Effector memory CD4-positive, alpha-beta T cell (primary cell): ENCODE results near the gene MIA3.

Experiments used
- DNase-seq, 3 donors: peaks; one replicate each; pipeline ENCODE4 v3.0.0-alpha.2; 2020
- H3K27ac ChIP-seq: 2 replicates; pipeline ENCODE4 v1.7.0; 2013; ENCODE audit warnings: mild to moderate bottlenecking, low read length, moderate library complexity; ENCODE audit not compliant: insufficient read depth, poor library complexity, severe bottlenecking
- H3K27me3 ChIP-seq: replicated peaks from 2 replicates; pipeline ENCODE4 v1.7.0; 2013; ENCODE audit warnings: mild to moderate bottlenecking, low read length; ENCODE audit not compliant: insufficient read depth, control insufficient read depth, poor library complexity, severe bottlenecking
- H3K36me3 ChIP-seq: 2 replicates; pipeline ENCODE4 v1.7.0; 2013; ENCODE audit warnings: mild to moderate bottlenecking, low read length, moderate library complexity; ENCODE audit not compliant: control insufficient read depth, insufficient read depth
- H3K4me1 ChIP-seq: 2 replicates; pipeline ENCODE4 v1.7.0; 2013; ENCODE audit warnings: low read length, mild to moderate bottlenecking; ENCODE audit not compliant: control insufficient read depth, insufficient read depth, poor library complexity, severe bottlenecking
- H3K4me3 ChIP-seq: 2 replicates; pipeline ENCODE4 v1.7.0; 2013; ENCODE audit warnings: low read length, low read depth, mild to moderate bottlenecking; ENCODE audit not compliant: insufficient read depth, poor library complexity, severe bottlenecking
- H3K9me3 ChIP-seq: 2 replicates; pipeline ENCODE4 v1.7.0; 2013; ENCODE audit warnings: mild to moderate bottlenecking, low read length, moderate library complexity; ENCODE audit not compliant: control insufficient read depth

The MIA3 gene

DNA sequence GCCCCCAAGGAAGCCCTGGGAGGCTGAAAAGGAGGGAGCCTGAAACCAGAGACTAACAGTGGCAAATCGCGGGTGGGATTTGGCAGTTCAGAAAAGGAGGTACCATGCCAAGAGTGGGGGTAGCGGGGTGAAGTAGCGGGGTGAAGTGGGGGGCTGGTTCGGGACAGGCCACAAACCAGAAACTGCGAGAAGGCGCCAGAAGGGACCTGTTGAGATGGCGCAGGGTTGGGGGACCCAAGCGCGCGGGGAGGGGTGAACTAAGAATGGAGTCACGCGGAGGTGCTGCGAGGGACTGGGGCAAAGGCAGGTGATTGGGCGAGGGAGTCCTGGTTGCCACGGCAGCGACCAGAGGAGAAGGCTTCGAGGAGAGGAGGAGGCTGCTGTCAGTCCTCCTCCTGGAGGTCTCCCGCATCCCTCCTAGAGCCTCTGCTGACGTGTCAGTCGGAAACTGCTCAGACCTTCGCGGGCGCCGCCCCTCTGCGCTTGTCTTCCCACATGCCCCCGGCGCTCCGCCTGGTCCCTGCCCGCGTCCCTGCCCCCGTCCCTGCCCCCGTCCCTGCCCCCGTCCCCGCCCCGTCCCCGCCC lies 438 bp upstream of the MIA3 start:
- Histone ChIP-seq H3K4me3 (peak overlapping the region; percentile 48), H3K9me3 (no peaks in the 10 kb centered on the region), H3K4me1 (peaks cover 5% of the 10 kb centered on the region), H3K36me3 (peaks cover 3% of the 10 kb centered on the region), H3K27ac (peak overlapping the region; percentile 66), H3K27me3 (no peaks in the 10 kb centered on the region)
- DNase-seq, result peak; percentile 93 to 96 (median 94)

GRCh38 chr1:222618880-222619596 lies 1.1 kb downstream of the MIA3 start:
- Histone ChIP-seq H3K27me3 (no peaks in the 10 kb centered on the region), H3K9me3 (no peaks in the 10 kb centered on the region), H3K4me3 (peak overlapping the region; percentile 72), H3K4me1 (peaks cover 5% of the 10 kb centered on the region), H3K36me3 (peaks cover 3% of the 10 kb centered on the region), H3K27ac (peak overlapping the region; percentile 70)
- no peak for DNase-seq

GRCh38 chr1:222620566-222620965 lies 2.7 kb downstream of the MIA3 start:
- Histone ChIP-seq H3K36me3 (peaks cover 8% of the 10 kb centered on the region), H3K27me3 (no peaks in the 10 kb centered on the region), H3K4me1 (peaks cover 5% of the 10 kb centered on the region), H3K4me3 (no peak overlapping the region), H3K27ac (no peak overlapping the region), H3K9me3 (no peaks in the 10 kb centered on the region)
- DNase-seq, result no peak

DNA sequence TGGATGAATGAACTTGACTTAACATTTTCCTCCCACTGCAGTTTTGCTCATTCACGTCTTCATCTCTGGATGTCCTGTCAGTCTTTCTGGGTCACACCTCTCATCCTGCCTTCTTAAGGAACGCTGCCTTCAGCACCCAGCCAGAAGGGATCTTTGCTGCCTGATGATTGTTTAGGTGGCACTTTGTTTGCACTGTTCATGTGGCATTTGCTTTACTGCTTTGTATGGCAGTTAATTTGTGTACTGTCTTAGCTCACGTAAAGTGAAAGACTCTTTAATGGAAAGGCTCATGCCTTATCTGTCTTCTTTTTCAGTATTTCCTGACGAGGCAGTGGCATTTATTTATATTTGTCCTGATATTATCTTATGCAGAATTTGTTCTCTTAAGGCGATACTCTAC lies 4.9 kb downstream of the MIA3 start:
- peaks cover 19% of the 10 kb centered on the region for H3K36me3 ChIP-seq

GRCh38 chr1:222623458-222623857 lies 5.6 kb downstream of the MIA3 start:
- peaks cover 26% of the 10 kb centered on the region for H3K36me3 ChIP-seq
- no peaks in the 10 kb centered on the region for H3K27me3 ChIP-seq
- H3K4me1 ChIP-seq, result peaks cover 5% of the 10 kb centered on the region
- no peak overlapping the region for H3K4me3 ChIP-seq
- no peak overlapping the region for H3K27ac ChIP-seq
- H3K9me3 ChIP-seq, result no peaks in the 10 kb centered on the region
- no peak for DNase-seq

More for the DNA sequence above, 4.9 kb downstream of the MIA3 start:
- Histone ChIP-seq H3K27ac (no peak overlapping the region), H3K4me1 (peaks cover 5% of the 10 kb centered on the region), H3K4me3 (no peak overlapping the region), H3K9me3 (no peaks in the 10 kb centered on the region), H3K27me3 (no peaks in the 10 kb centered on the region)
- no peak for DNase-seq

- Histone ChIP-seq H3K4me1 (peaks cover under 1% of the 10 kb centered on the region), H3K4me3 (no peak overlapping the region), H3K27me3 (no peaks in the 10 kb centered on the region), H3K27ac (no peak overlapping the region), H3K9me3 (no peaks in the 10 kb centered on the region), H3K36me3 (peaks cover 33% of the 10 kb centered on the region)
- no peak for DNase-seq
Measured at GRCh38 chr1:222624214-222624613, 6.3 kb downstream of the MIA3 start.

DNA sequence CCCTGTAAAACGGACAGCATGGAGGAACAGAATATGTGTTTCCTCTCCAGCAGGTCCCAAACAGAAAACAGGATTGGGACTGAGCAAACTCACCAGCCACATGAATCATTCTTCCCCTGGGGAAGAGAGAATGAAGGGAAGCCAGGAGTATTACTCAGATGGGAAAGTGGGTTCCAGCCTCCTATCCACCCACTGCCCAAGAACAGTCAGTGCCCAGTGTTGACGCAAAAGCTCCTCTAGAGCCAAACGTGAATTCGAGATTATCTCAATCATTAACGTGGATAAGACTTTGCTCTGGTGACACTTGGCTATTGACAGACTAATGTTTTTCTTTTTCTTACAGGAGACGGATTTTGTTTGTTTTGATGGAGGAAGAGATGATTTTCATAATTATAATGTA lies 9.3 kb downstream of the MIA3 start:
- Histone ChIP-seq H3K27ac (no peak overlapping the region), H3K36me3 (peaks cover 38% of the 10 kb centered on the region), H3K4me1 (no peaks in the 10 kb centered on the region)

DNA sequence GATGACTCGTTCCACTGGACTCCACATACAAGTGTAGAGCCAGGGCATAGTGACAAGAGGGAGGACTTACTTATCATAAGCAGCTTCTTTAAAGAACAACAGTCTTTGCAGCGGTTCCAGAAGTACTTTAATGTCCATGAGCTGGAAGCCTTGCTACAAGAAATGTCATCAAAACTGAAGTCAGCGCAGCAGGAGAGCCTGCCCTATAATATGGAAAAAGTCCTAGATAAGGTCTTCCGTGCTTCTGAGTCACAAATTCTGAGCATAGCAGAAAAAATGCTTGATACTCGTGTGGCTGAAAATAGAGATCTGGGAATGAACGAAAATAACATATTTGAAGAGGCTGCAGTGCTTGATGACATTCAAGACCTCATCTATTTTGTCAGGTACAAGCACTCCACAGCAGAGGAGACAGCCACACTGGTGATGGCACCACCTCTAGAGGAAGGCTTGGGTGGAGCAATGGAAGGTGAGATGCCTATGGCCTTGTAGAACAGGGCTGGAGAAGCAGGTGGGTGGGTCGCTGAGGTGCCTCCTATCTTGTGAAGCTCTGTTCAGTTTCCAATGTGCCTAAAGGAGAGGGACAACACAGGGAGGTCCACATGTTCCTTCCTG lies 12.1 kb downstream of the MIA3 start:
- Histone ChIP-seq H3K36me3 (peaks cover 40% of the 10 kb centered on the region), H3K4me1 (no peaks in the 10 kb centered on the region), H3K4me3 (no peak overlapping the region), H3K27ac (no peak overlapping the region), H3K27me3 (no peaks in the 10 kb centered on the region), H3K9me3 (no peaks in the 10 kb centered on the region)
- DNase-seq, result no peak

More for the DNA sequence above, 9.3 kb downstream of the MIA3 start:
- no peak for DNase-seq
- H3K4me3 ChIP-seq, result no peak overlapping the region
- no peaks in the 10 kb centered on the region for H3K9me3 ChIP-seq
- no peaks in the 10 kb centered on the region for H3K27me3 ChIP-seq

- H3K27ac ChIP-seq, result no peak overlapping the region
- H3K9me3 ChIP-seq, result no peaks in the 10 kb centered on the region
- DNase-seq, result no peak
- no peaks in the 10 kb centered on the region for H3K27me3 ChIP-seq
- H3K4me3 ChIP-seq, result no peak overlapping the region
- H3K36me3 ChIP-seq, result peaks cover 42% of the 10 kb centered on the region
- H3K4me1 ChIP-seq, result no peaks in the 10 kb centered on the region
Measured at GRCh38 chr1:222631611-222632208, 13.8 kb downstream of the MIA3 start.

- peaks cover 31% of the 10 kb centered on the region for H3K36me3 ChIP-seq
- no peak overlapping the region for H3K4me3 ChIP-seq
- no peak for DNase-seq
- no peaks in the 10 kb centered on the region for H3K4me1 ChIP-seq
- no peaks in the 10 kb centered on the region for H3K27me3 ChIP-seq
- H3K27ac ChIP-seq, result no peak overlapping the region
- H3K9me3 ChIP-seq, result no peaks in the 10 kb centered on the region
Measured at GRCh38 chr1:222632749-222633148, 14.9 kb downstream of the MIA3 start.
